ENCODE results near the gene LIAS.
"Not testable (repeated sequence)": the region's sequence is repeated elsewhere in the genome, so short reads cannot be mapped to it uniquely, and the experiment has no call there.

The LIAS gene

GRCh38 chr4:39497909-39498726, 39.3 kb downstream of the LIAS start:
- DNase-seq (ENCODE audit: low read depth) = no peak

- DNase-seq (ENCODE audit: low read depth) = no peak
Observed at GRCh38 chr4:39498727-39499020, 39.8 kb downstream of the LIAS start.

- peak; percentile 63 for DNase-seq (ENCODE audit: low read depth)
Observed at GRCh38 chr4:39502019-39502663, 43.3 kb downstream of the LIAS start.

- DNase-seq (ENCODE audit: low read depth) = not testable (repeated sequence)
Observed at GRCh38 chr4:39502664-39503035, 43.8 kb downstream of the LIAS start.

GRCh38 chr4:39504538-39504937, 45.7 kb downstream of the LIAS start:
- no peak for DNase-seq (ENCODE audit: low read depth)

GRCh38 chr4:39505581-39505980, 46.7 kb downstream of the LIAS start:
- no peak for DNase-seq (ENCODE audit: low read depth)

- no peak for DNase-seq (ENCODE audit: low read depth)
Observed at GRCh38 chr4:39510348-39510929, 51.6 kb downstream of the LIAS start.

- DNase-seq (ENCODE audit: low read depth) = not testable (repeated sequence)
Observed at GRCh38 chr4:39514266-39514665, 55.4 kb downstream of the LIAS start.

GRCh38 chr4:39514888-39515401, 56.1 kb downstream of the LIAS start:
- DNase-seq (ENCODE audit: low read depth) = no peak

DNA sequence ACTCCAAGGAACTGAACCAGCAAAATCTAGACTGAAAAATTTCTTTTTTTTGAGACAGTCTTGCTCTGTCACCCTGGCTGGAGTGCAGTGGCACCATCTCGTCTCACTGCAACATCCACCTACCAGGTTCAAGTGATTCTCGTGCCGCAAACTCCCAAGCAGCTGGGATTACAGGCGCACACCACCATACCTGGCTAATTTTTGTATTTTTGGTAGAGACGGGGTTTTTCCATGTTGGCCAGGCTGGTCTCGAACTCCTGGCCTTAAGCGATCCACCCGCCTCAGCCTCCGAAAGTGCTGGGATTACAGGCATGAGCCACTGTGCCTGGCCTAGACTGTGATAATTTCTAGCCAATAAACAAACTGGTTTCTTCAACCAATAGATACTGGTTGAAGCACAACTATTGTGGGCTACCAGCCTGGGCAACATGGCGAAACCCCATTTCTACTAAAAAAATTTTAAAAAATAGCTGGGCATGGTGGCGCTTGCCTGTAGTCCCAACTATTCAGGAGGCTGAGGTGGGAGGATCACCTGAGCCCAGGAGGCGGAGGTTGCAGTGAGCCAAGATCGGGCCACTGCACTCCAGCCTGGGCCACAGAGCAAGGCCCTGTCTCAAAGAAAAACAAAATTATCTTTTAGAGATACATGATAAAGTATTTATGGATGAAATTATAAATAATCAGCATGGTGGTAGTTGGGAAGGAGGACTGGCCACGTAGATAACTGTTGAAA, 57.0 kb downstream of the LIAS start:
- DNase-seq (ENCODE audit: low read depth) = not testable (repeated sequence)

GRCh38 chr4:39516407-39516966, 57.6 kb downstream of the LIAS start:
- DNase-seq (ENCODE audit: low read depth) = no peak

- no peak for DNase-seq (ENCODE audit: low read depth)
Observed at GRCh38 chr4:39518484-39518883, 59.6 kb downstream of the LIAS start.

DNA sequence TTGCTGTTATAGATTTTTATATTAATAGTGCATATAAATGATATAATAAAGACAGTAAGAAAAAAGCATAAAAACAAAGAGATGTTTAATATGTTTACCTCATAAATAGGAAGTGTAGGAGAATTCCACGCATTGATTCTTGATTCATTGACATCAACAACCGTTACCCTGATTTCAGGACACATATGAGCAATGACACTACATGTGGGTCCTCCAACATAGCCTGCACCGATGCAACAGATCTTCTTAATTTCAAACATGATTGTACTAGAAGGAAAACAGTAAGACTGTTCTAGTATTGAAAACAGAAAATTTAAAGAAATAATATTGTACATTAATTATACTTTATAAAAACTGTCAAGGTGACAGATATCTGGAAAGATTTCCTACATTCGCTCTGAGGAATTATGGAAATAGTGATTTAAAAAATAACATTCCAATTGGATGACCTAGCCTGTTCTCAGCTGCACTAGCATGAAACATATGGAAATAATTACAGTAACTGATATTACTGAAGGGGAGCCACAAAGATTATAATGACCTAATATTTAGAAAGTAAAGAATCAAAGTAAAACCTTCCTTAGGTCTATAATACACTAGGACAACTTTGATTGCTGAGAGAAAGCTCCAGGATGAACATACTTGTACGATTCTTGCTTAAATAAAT, 62.5 kb downstream of the LIAS start:
- peak; percentile 67 for DNase-seq (ENCODE audit: low read depth)

GRCh38 chr4:39522068-39522467, 63.2 kb downstream of the LIAS start:
- no peak for DNase-seq (ENCODE audit: low read depth)

- DNase-seq (ENCODE audit: low read depth) = no peak
Observed at GRCh38 chr4:39524161-39524957, 65.5 kb downstream of the LIAS start.

GRCh38 chr4:39525822-39526690, 67.2 kb downstream of the LIAS start:
- no peak for DNase-seq (ENCODE audit: low read depth)

DNA sequence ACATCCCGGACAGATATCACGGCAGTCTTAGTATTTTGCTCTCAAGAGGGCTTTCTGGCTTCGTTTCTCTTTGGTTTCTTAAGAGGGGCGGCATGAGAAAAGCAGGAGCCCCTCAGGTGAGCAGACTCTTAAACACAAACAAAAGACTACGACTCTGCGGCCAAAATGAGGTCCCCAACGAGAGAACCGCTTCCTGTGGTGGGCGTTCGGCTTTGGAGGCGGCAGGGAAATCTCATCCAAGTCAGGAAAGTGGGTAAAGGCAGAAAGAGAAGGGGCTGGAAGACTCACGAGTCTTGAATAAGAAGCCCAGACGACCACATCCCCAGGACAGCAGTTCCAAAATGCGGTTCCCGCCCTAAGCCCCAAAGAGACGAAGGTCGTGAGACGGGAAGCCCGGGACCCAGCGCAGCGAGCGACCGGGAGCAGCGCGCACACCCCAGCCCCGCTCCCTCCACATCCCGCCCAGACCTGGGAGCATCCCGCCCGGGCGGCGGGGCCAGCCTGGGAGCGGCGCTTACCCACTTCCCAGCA, 68.0 kb downstream of the LIAS start:
- DNase-seq (ENCODE audit: low read depth) = no peak

- DNase-seq (ENCODE audit: low read depth) = peak; percentile 84
Observed at GRCh38 chr4:39527296-39528060, 68.6 kb downstream of the LIAS start, which contains the start of gene UGDH. Gene UGDH, minus strand, starts transcription at chr4:39527439. Its CDS starts 5,927 bp downstream, at chr4:39521512.

DNA sequence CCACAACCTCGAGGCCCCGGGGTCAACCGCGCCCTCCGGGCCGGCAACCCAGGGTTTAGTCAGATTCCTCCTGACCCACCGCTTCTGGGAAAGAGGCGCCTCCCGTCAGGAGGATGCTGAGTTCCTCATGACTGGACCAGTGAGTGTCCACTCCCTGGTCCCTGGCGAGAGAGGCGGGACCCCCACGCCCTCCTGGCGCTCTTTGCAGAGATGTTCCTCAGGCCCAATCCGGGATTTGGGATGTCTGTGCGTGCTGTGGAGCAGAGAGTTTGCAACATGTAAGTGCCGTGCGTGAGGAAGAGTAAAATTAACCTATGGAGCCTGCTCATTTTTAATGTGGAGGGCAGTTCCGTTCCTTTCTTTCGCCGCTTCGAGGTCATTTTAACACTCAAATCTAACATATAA, 69.2 kb downstream of the LIAS start:
- no peak for DNase-seq (ENCODE audit: low read depth)
